ENCODE data around the gene S100A14. TPM values are rescaled to one million over a fixed set of nuclear protein-coding genes. Genes with fewer than 3 reads are reported as not detected.

Gene S100A14
- total and polyA plus RNA-seq, 2 of the 13 experiments (the other 11 are each of a cell fraction or from before 2014, with no cell fraction given) = 1.4 to 7.7 TPM

DNA sequence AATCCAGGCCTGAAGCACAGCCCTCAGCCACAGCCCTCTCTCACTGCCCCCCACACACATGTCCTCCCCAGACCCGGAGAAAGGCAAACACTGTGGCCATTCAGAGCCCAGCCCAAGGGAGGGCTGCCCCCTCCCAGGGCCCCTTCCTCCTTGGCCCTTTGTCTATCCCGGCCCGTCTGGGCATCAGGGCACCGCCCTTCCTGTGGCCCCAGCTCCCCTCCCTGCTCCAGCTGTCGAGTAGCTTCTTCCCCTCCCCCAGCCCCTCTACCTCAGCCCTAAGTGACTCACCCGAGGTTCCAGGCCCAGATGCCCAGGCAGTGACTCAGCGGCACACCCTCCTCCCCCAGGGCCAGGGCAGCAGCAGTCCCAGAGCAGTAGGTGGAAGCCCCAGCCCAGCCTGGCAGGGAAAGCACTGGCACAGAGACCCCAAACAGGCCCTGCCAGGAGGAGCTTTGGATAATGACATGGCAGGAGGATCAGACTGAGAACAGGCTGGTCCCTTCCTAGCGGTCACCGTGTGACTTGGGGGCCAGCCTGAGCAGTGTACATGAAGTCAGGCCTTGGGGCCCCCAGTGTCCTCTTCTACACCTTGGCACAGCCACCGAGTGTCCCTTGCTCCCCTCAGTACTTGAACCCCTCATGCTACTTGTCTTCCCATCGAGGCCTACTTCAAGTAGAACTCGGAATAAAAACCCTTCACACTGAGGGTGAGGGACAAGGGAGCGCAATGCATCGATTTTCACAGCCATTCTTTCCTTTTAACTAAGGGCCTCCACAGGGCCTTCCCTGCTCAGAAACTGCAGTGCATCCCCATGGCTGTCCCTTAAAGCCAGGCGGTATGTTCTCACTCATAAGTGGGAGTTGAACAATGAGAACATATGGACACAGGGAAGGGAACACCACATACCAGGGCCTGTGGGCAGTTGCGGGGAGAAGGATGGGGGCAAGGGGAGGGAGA is 49.4 kb downstream of the S100A14 start (continued):
- TF ChIP-seq, protein P1, sequence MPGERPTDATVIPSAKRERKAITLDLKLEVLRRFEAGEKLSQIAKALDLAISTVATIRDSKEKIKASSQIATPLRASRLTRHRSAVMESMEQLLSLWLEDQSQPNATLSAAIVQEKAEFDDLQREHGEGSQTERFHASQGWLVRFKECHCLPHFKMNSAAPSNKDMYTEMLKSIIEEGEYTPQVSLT (CRISPR knock-in tag; IDR thresholded peaks at IDR 0.05; ENCODE audit: borderline replicate concordance, low read depth) = no peak
- no peak for TF ChIP-seq NFKBIZ (CRISPR knock-in tag; IDR thresholded peaks at IDR 0.05)
- no peak for TF ChIP-seq POLR2AphosphoS2 (IDR thresholded peaks at IDR 0.05; ENCODE audit: low read depth, low read length)
- TF ChIP-seq CCAR2 (optimal IDR thresholded peaks at IDR 0.05; ENCODE audit: low read depth, low read length) = peak; percentile 58
- peak; percentile 13; the same call in 1 of the 2 replicates for TF ChIP-seq FOXO1 (CRISPR knock-in tag; IDR thresholded peaks at IDR 0.05)
- TF ChIP-seq NR2F6 (IDR thresholded peaks at IDR 0.05) = no peak
- TF ChIP-seq NR2F6 (CRISPR knock-in tag; IDR thresholded peaks at IDR 0.05) = peak; percentile 41
- TF ChIP-seq, protein P2, sequence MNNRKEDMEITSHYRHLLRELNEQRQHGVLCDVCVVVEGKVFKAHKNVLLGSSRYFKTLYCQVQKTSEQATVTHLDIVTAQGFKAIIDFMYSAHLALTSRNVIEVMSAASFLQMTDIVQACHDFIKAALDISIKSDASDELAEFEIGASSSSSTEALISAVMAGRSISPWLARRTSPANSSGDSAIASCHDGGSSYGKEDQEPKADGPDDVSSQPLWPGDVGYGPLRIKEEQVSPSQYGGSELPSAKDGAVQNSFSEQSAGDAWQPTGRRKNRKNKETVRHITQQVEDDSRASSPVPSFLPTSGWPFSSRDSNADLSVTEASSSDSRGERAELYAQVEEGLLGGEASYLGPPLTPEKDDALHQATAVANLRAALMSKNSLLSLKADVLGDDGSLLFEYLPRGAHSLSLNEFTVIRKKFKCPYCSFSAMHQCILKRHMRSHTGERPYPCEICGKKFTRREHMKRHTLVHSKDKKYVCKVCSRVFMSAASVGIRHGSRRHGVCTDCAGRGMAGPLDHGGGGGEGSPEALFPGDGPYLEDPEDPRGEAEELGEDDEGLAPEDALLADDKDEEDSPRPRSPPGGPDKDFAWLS (CRISPR knock-in tag; IDR thresholded peaks at IDR 0.05; ENCODE audit: borderline replicate concordance) = 0 out of 2 replicates have a peak, but pooled peaks have one; percentile 78
- no peak for TF ChIP-seq HNRNPUL1 (IDR thresholded peaks at IDR 0.05; ENCODE audit: low read depth, low read length)
- TF ChIP-seq, protein P3, sequence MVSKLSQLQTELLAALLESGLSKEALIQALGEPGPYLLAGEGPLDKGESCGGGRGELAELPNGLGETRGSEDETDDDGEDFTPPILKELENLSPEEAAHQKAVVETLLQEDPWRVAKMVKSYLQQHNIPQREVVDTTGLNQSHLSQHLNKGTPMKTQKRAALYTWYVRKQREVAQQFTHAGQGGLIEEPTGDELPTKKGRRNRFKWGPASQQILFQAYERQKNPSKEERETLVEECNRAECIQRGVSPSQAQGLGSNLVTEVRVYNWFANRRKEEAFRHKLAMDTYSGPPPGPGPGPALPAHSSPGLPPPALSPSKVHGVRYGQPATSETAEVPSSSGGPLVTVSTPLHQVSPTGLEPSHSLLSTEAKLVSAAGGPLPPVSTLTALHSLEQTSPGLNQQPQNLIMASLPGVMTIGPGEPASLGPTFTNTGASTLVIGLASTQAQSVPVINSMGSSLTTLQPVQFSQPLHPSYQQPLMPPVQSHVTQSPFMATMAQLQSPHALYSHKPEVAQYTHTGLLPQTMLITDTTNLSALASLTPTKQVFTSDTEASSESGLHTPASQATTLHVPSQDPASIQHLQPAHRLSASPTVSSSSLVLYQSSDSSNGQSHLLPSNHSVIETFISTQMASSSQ (IDR thresholded peaks at IDR 0.05; ENCODE audit: low read depth) = no peak
- TF ChIP-seq, protein P3 (CRISPR knock-in tag; IDR thresholded peaks at IDR 0.05; ENCODE audit: borderline replicate concordance) = peak; percentile 72; the same call in 1 of the 2 replicates
- TF ChIP-seq BORCS8-MEF2B (CRISPR knock-in tag; IDR thresholded peaks at IDR 0.05) = 0 out of 2 replicates have a peak, but pooled peaks have one; percentile 32
- 0 out of 2 replicates have a peak, but pooled peaks have one; percentile 23 for TF ChIP-seq ZNF350 (CRISPR knock-in tag; IDR thresholded peaks at IDR 0.05; ENCODE audit: borderline replicate concordance, low read depth)
- TF ChIP-seq, protein P4, sequence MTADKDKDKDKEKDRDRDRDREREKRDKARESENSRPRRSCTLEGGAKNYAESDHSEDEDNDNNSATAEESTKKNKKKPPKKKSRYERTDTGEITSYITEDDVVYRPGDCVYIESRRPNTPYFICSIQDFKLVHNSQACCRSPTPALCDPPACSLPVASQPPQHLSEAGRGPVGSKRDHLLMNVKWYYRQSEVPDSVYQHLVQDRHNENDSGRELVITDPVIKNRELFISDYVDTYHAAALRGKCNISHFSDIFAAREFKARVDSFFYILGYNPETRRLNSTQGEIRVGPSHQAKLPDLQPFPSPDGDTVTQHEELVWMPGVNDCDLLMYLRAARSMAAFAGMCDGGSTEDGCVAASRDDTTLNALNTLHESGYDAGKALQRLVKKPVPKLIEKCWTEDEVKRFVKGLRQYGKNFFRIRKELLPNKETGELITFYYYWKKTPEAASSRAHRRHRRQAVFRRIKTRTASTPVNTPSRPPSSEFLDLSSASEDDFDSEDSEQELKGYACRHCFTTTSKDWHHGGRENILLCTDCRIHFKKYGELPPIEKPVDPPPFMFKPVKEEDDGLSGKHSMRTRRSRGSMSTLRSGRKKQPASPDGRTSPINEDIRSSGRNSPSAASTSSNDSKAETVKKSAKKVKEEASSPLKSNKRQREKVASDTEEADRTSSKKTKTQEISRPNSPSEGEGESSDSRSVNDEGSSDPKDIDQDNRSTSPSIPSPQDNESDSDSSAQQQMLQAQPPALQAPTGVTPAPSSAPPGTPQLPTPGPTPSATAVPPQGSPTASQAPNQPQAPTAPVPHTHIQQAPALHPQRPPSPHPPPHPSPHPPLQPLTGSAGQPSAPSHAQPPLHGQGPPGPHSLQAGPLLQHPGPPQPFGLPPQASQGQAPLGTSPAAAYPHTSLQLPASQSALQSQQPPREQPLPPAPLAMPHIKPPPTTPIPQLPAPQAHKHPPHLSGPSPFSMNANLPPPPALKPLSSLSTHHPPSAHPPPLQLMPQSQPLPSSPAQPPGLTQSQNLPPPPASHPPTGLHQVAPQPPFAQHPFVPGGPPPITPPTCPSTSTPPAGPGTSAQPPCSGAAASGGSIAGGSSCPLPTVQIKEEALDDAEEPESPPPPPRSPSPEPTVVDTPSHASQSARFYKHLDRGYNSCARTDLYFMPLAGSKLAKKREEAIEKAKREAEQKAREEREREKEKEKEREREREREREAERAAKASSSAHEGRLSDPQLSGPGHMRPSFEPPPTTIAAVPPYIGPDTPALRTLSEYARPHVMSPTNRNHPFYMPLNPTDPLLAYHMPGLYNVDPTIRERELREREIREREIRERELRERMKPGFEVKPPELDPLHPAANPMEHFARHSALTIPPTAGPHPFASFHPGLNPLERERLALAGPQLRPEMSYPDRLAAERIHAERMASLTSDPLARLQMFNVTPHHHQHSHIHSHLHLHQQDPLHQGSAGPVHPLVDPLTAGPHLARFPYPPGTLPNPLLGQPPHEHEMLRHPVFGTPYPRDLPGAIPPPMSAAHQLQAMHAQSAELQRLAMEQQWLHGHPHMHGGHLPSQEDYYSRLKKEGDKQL (CRISPR knock-in tag; IDR thresholded peaks at IDR 0.05; ENCODE audit: low read depth) = no peak; the same call in 1 of the 2 replicates

Data from HepG2 (cell line).